C4-2B (cell line): ENCODE measurements around the gene EFNB1.

Source experiments
- H3K27ac ChIP-seq: fragments of 450-650 bp; 2 replicates; pipeline ENCODE4 v1.5.1; 2017
- ZFX ChIP-seq: fragments of 450-650 bp; IDR thresholded peaks from 2 replicates; pipeline ENCODE4 v1.6.1; 2017
- TF ChIP-seq, protein P1 (sequence below): fragments of 450-650 bp; conservative IDR thresholded peaks from 2 replicates; pipeline ENCODE4 v1.5.1; 2017; ENCODE audit warnings: mild to moderate bottlenecking

EFNB1 gene

DNA sequence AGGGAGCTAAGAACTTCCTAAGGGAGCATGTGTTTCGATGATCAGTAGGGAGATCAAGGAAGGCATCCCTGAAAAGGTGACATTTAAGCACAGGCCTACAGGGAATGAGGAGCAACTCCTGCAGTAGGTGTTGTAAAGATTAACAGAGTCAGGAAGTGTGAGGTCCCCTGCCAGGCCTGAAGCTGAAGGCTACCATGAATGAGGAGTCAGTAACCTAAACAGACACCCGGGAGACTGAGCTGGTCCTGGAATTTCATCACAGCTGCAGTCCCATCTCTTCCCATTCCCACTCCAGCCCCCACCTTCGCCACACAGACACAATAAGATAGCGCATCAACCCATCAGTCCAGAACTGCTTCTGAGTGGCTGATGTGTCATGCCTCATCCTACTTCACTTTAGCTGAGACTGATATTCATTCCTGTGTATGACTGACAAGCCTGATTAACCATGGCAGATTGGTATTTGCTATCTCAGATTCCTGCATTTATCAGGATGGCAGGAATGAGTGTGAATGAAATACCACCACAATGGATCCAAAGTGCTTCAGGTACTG lies 27.0 kb upstream of the EFNB1 start:
- TF ChIP-seq, protein P1, sequence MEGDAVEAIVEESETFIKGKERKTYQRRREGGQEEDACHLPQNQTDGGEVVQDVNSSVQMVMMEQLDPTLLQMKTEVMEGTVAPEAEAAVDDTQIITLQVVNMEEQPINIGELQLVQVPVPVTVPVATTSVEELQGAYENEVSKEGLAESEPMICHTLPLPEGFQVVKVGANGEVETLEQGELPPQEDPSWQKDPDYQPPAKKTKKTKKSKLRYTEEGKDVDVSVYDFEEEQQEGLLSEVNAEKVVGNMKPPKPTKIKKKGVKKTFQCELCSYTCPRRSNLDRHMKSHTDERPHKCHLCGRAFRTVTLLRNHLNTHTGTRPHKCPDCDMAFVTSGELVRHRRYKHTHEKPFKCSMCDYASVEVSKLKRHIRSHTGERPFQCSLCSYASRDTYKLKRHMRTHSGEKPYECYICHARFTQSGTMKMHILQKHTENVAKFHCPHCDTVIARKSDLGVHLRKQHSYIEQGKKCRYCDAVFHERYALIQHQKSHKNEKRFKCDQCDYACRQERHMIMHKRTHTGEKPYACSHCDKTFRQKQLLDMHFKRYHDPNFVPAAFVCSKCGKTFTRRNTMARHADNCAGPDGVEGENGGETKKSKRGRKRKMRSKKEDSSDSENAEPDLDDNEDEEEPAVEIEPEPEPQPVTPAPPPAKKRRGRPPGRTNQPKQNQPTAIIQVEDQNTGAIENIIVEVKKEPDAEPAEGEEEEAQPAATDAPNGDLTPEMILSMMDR = no peak
- no peak for TF ChIP-seq ZFX
- H3K27ac ChIP-seq = no peak overlapping the region

DNA sequence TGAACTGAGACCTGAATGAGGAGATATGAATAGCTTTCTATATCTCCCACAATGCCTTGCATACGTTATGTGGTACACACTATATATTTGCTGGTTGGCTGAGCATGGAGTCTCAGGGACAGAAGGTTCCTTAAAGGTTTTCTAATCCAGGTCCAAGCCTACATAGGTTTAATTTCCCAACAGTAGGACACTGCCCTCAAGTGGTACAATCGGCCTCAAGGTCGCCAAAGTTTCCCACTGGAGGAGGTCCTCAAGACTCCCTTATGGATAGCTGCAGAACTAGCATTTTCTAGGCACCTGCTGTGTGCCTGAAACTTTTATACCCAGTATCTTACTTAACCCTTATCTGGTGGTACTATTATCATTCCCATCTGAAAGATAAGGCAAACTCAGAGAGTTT lies 21.0 kb upstream of the EFNB1 start:
- TF ChIP-seq, protein P1 = peak; percentile 51
- no peak for TF ChIP-seq ZFX
- no peak overlapping the region for H3K27ac ChIP-seq

DNA sequence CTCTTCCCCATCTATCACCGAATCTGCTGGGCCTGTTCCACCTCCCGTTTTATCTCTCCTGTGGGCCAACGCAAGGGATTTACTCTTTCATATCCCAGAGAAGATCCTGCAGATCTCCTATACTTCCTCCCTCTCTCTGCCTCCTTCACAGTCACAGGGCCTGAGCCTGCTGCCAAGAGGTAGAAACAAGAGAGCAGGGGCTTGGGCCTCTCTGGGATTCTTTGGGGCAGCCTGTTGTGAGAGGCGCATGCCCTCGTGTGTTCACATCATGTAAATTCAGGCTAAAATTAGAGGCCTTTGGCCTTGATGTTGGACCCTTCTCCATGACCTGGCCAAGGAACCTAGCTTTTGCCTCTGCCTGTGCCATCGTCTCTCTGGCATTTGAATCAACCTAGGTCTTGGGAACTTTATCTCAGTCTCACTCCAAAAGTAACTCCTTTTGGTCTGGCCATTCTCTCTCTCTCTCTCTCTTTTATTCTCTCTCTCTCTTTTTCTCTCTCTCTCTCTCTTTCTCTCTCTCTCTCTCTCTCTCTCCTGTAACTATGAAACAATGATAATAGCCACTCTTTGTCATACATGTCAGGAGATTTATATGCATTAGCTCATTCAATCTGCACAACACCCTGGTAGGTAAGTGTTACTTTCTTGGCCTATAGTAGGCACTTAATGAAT lies 20.0 kb upstream of the EFNB1 start:
- H3K27ac ChIP-seq = no peak overlapping the region
- TF ChIP-seq ZFX = no peak
- TF ChIP-seq, protein P1 = no peak; the same call in 1 of the 2 replicates

DNA sequence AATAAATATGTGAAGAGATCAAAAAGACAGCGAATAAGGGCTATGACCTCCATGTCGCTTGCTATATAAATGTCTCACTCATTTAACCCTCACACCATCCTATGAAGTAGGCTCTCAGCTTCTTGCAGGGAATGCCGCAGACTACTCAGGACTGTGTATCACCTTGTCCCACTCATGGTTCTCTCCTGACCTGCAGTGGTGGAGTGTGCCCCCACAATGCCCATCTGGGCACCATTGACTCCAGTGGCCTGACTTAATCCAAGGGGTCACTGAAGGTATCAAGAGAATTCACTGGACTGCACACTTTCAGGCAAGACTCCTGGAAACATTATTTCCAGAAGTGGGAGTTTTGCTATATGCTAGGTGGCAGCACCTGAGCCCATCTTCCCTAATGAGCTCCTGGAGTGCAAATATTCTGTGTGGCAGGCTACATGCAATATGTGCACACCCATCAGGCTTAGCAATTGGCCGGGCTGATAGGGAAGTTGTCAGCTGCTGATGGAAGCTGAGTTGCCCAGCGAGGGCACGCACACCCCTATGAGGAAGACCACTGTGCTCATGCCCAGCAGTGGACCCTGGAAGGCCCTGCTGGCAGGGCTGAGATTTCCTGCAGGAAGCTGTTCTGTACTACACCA lies 8.2 kb upstream of the EFNB1 start:
- TF ChIP-seq, protein P1 = no peak
- no peak for TF ChIP-seq ZFX
- no peak overlapping the region for H3K27ac ChIP-seq

DNA sequence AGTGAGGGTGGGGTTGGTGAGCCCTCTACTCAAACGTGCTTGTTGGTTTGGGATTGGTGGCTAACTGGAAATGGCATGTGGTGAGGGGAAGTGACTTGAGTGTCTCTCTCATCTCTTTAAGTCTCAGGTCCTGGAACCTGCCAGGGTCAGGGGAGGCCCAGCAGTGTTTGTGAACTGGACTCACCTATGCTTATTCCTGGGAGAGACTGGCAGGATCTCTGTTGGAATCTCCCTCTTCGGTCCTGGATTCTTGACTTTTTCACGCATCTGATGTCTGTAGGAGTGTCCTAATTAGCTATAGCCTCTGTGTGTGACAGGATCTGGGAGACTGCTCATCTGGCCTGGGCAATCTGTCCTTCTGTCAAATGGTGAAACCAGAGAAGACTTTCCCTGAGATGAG lies 7.2 kb upstream of the EFNB1 start:
- TF ChIP-seq, protein P1 = no peak
- no peak for TF ChIP-seq ZFX
- H3K27ac ChIP-seq = no peak overlapping the region

DNA sequence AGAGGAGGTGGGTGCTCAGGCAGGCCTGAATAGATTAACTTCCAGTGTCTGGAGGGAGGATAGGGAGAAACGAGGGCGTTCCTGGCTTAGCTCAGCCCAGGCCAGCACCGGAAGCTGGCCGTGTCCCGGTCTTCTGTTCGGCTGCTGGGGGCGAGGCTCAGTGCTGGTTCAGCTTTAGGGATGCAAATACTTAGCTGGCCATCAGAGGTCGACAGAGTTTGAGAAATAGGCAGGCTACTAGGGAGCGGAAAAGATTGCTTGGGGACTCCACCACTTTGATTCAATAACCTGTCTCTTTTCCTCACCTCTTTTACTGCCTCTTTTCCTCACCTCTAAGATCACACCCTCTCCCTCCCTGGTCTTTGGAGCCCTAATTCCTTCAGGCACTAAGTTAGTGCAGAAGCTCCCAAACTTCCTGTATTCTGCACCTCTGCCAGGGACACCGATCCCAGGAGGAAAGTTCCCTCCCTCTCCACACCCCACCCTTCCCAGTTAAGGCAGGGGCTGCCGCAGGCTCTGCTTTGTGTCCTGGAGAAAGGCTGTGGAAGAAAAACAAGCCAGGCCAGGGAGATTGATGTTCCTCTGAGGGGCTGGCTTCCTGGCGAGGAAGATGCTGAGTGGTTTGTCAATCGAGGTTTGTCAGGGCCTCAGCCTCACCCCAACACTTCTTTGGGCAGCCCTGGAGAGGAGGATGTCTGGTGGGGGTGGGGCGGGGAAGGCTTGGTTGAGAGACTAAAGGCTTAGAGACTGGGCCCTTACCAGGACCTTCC lies 6.0 kb upstream of the EFNB1 start:
- TF ChIP-seq ZFX = no peak
- TF ChIP-seq, protein P1 = peak; percentile 74
- H3K27ac ChIP-seq = no peak overlapping the region
